Measurements from ENCODE around the gene CNEP1R1.
A peak's percentile ranks its signal among the peaks of the same experiment; 100 is the strongest.
"Not testable (repeated sequence)": the region's sequence is repeated elsewhere in the genome, so short reads cannot be mapped to it uniquely, and the experiment has no call there.

Gene CNEP1R1

GRCh38 chr16:50024684-50025536, at the start of gene CNEP1R1:
CNEP1R1 (plus strand) TSS chr16:50025225; CDS start chr16:50025316, 91 bp downstream.
- DNase-seq, result peak; percentile 77 to 94

GRCh38 chr16:49977427-49977826, 47.6 kb upstream of the CNEP1R1 start:
- no peak for DNase-seq

GRCh38 chr16:49978569-49979326, 46.3 kb upstream of the CNEP1R1 start:
- DNase-seq, result no peak

- DNase-seq, result no peak
Observed at GRCh38 chr16:49980166-49980565, 44.9 kb upstream of the CNEP1R1 start.

- no peak for DNase-seq
Observed at GRCh38 chr16:49986351-49987124, 38.5 kb upstream of the CNEP1R1 start.

GRCh38 chr16:49987381-49987780, 37.6 kb upstream of the CNEP1R1 start:
- DNase-seq, result no peak

- no peak for DNase-seq
Observed at GRCh38 chr16:49992825-49993224, 32.2 kb upstream of the CNEP1R1 start.

GRCh38 chr16:49993579-49993978, 31.4 kb upstream of the CNEP1R1 start:
- no peak for DNase-seq

GRCh38 chr16:49994006-49994405, 31.0 kb upstream of the CNEP1R1 start:
- DNase-seq, result no peak

GRCh38 chr16:49995720-49996119, 29.3 kb upstream of the CNEP1R1 start:
- DNase-seq, result no peak

- DNase-seq, result no peak
Observed at GRCh38 chr16:49997721-49998251, 27.2 kb upstream of the CNEP1R1 start.

GRCh38 chr16:49998991-49999390, 26.0 kb upstream of the CNEP1R1 start:
- DNase-seq, result no peak

- no peak for DNase-seq
Observed at GRCh38 chr16:50001144-50001543, 23.9 kb upstream of the CNEP1R1 start.

- no peak for DNase-seq
Observed at GRCh38 chr16:50002190-50002589, 22.8 kb upstream of the CNEP1R1 start.

- no peak for DNase-seq
Observed at GRCh38 chr16:50004239-50004638, 20.8 kb upstream of the CNEP1R1 start.

GRCh38 chr16:50006964-50007363, 18.1 kb upstream of the CNEP1R1 start:
- no peak for DNase-seq

GRCh38 chr16:50007744-50008143, 17.3 kb upstream of the CNEP1R1 start:
- DNase-seq, result no peak

- no peak for DNase-seq
Observed at GRCh38 chr16:50010212-50010611, 14.8 kb upstream of the CNEP1R1 start.

GRCh38 chr16:50011707-50012106, 13.3 kb upstream of the CNEP1R1 start:
- no peak for DNase-seq

- DNase-seq, result no peak
Observed at GRCh38 chr16:50012182-50012581, 12.8 kb upstream of the CNEP1R1 start.

GRCh38 chr16:50014211-50014610, 10.8 kb upstream of the CNEP1R1 start:
- not testable (repeated sequence) for DNase-seq

GRCh38 chr16:50015631-50016030, 9.4 kb upstream of the CNEP1R1 start:
- no peak for DNase-seq

- DNase-seq, result no peak
Observed at GRCh38 chr16:50017553-50017952, 7.5 kb upstream of the CNEP1R1 start.
